HCT116 (cell line): ENCODE results near the gene HEPACAM. TPM values are rescaled to one million over a fixed set of nuclear protein-coding genes. Genes with fewer than 3 reads are reported as not detected.

ENCODE experiments used
- ATAC-seq: fragments of 200-7000 bp; cut with Tn5 transposase; 2 replicates; pipeline ENCODE4 v1.9.1; 2020; ENCODE audit warnings: mild to moderate bottlenecking, moderate library complexity
- BruUV-seq: library from RNA; stranded (reverse); fragments of 400-500 nt; replicated peaks from 2 replicates; lab custom pipeline; 2021; lab: Mats Ljungman, UMichigan
- CTCF ChIA-PET: fragments of 300-600 bp; sonication (Branson Sonifier 250); formaldehyde crosslinking; loops from one replicate; lab custom pipeline; 2021; ENCODE audit warnings: antibody characterized with exemption; lab: Charles Lee
- POLR2A ChIA-PET: fragments of 300-600, 350-600 bp; sonication (Branson Sonifier 250); formaldehyde crosslinking; loops from one replicate; lab custom pipeline; 2021; ENCODE audit warnings: antibody characterized with exemption; lab: Charles Lee
- RAD21 ChIA-PET, 2 experiments: fragments of 300-600 bp; sonication (Branson Sonifier 250); formaldehyde crosslinking; loops; one replicate each; lab custom pipeline; 2023; ENCODE audit warnings: low total read pairs in 2 of 2; ENCODE audit not compliant: uncharacterized antibody in 2 of 2, unreplicated experiment in 2 of 2, low non-redundant PET in 1 of 2; lab: Charles Lee
- DNase-seq: peaks from one replicate; pipeline ENCODE4 v3.0.0-alpha.2; 2010; ENCODE audit warnings: low read depth, low spot score
- H2AFZ ChIP-seq: fragments of 200-600 bp; shearing (Covaris generic), sonication (generic); 2 replicates; pipeline ENCODE4 v1.6.1; 2017; ENCODE audit warnings: low read depth, mixed run types, mixed read lengths, antibody characterized with exemption, low read length; ENCODE audit not compliant: poor library complexity, severe bottlenecking
- H3K27ac ChIP-seq: 2 replicates; pipeline ENCODE4 v1.5.1; 2012; ENCODE audit warnings: low read depth, low read length
- H3K27me3 ChIP-seq: fragments of 200-600 bp; sonication (generic); 2 replicates; pipeline ENCODE4 v1.6.1; 2016; ENCODE audit warnings: mixed run types, low read length, mixed read lengths; ENCODE audit not compliant: insufficient read depth
- H3K36me3 ChIP-seq, 2 experiments: fragments of 200-500 bp in 1 of 2; fragments of 200-600 bp in 1 of 2; sonication (Bioruptor generic) in 1 of 2; sonication (generic) in 1 of 2; 2 replicates each; pipeline versions ENCODE4 v1.5.1 to v1.6.1; 2014 to 2016; ENCODE audit warnings: low read length in 2 of 2, inconsistent platforms in 1 of 2, mixed read lengths in 1 of 2, mixed run types in 1 of 2; ENCODE audit not compliant: insufficient read depth in 2 of 2, control insufficient read depth in 1 of 2
- H3K4me1 ChIP-seq, 2 experiments: fragments of 200-600 bp in 1 of 2; sonication (generic) in 1 of 2; 2 replicates each; pipeline versions ENCODE4 v1.5.1 to v1.6.1; 2012 to 2017; ENCODE audit warnings: low read length in 2 of 2, inconsistent platforms in 1 of 2, mild to moderate bottlenecking in 1 of 2, mixed read lengths in 1 of 2, mixed run types in 1 of 2, moderate library complexity in 1 of 2; ENCODE audit not compliant: insufficient read depth in 2 of 2, control insufficient read depth in 1 of 2
- H3K4me2 ChIP-seq: fragments of 200-600 bp; sonication (generic); 2 replicates; pipeline ENCODE4 v1.6.1; 2017; ENCODE audit warnings: mixed run types, low read length, mixed read lengths
- H3K4me3 ChIP-seq, 2 experiments: fragments of 200-600 bp in 1 of 2; sonication (generic) in 1 of 2; replicated peaks in 1 of 2; 2 replicates each; pipeline ENCODE4 v1.5.1; 2011 to 2016; ENCODE audit warnings: low read length in 2 of 2, control low read depth in 1 of 2, low read depth in 1 of 2, mild to moderate bottlenecking in 1 of 2, mixed read lengths in 1 of 2, mixed run types in 1 of 2
- H3K79me2 ChIP-seq: fragments of 200-600 bp; sonication (generic); 2 replicates; pipeline ENCODE4 v1.6.1; 2017; ENCODE audit warnings: mild to moderate bottlenecking, mixed run types, low read length, moderate library complexity, mixed read lengths; ENCODE audit not compliant: insufficient read depth
- H3K9ac ChIP-seq: fragments of 200-600 bp; sonication (generic); 2 replicates; pipeline ENCODE4 v1.6.1; 2016; ENCODE audit warnings: low read length, mixed read lengths
- H3K9me2 ChIP-seq: fragments of 200-600 bp; sonication (generic), shearing (Covaris generic); 2 replicates; pipeline ENCODE4 v1.6.1; 2017; ENCODE audit warnings: mixed run types, mild to moderate bottlenecking, moderate library complexity; ENCODE audit not compliant: insufficient read depth
- H3K9me3 ChIP-seq, 2 experiments: fragments of 200-500 bp in 1 of 2; fragments of 200-600 bp in 1 of 2; sonication (Bioruptor generic) in 1 of 2; sonication (generic) in 1 of 2; 2 replicates each; pipeline ENCODE4 v1.6.1; 2014 to 2017; ENCODE audit warnings: low read length in 2 of 2, mixed read lengths in 2 of 2, inconsistent platforms in 1 of 2, low read depth in 1 of 2, mild to moderate bottlenecking in 1 of 2, mixed run types in 1 of 2, moderate library complexity in 1 of 2; ENCODE audit not compliant: control insufficient read depth in 1 of 2, insufficient read depth in 1 of 2
- H4K20me1 ChIP-seq: fragments of 200-600 bp; sonication (generic), shearing (Covaris generic); 2 replicates; pipeline ENCODE4 v1.6.1; 2017; ENCODE audit warnings: mixed run types, mild to moderate bottlenecking, moderate library complexity; ENCODE audit not compliant: insufficient read depth
- CBX3 ChIP-seq: IDR thresholded peaks from 2 replicates; pipeline ENCODE4 v1.6.1; 2012; ENCODE audit warnings: low read depth
- CEBPB ChIP-seq: IDR thresholded peaks from 2 replicates; pipeline ENCODE4 v1.6.1; 2012; ENCODE audit warnings: low read depth
- EGR1 ChIP-seq: IDR thresholded peaks from 2 replicates; pipeline ENCODE4 v1.6.1; 2012; ENCODE audit warnings: low read depth
- ELF1 ChIP-seq: IDR thresholded peaks from 2 replicates; pipeline ENCODE4 v1.6.1; 2012; ENCODE audit warnings: low read depth, borderline replicate concordance
- EZH2 ChIP-seq: fragments of 200-600 bp; sonication (generic); IDR thresholded peaks from 2 replicates; pipeline ENCODE4 v1.6.1; 2017; ENCODE audit warnings: antibody characterized with exemption, mixed run types
- EZH2phosphoT487 ChIP-seq: fragments of 200-600 bp; IDR thresholded peaks from 2 replicates; pipeline ENCODE4 v1.6.1; 2018; ENCODE audit warnings: antibody characterized with exemption, borderline replicate concordance
- JUND ChIP-seq: IDR thresholded peaks from 2 replicates; pipeline ENCODE4 v1.6.1; 2012
- POLR2A ChIP-seq: IDR thresholded peaks from 2 replicates; pipeline ENCODE4 v1.7.0; 2011; ENCODE audit warnings: borderline replicate concordance; ENCODE audit not compliant: insufficient read depth, insufficient read length; ENCODE audit errors: extremely low read depth
- SIN3A ChIP-seq: IDR thresholded peaks from 2 replicates; pipeline ENCODE4 v1.6.1; 2012; ENCODE audit warnings: low read depth
- SP1 ChIP-seq: IDR thresholded peaks from 2 replicates; pipeline ENCODE4 v1.6.1; 2012; ENCODE audit warnings: low read depth
- SRF ChIP-seq: IDR thresholded peaks from 2 replicates; pipeline ENCODE4 v1.6.1; 2012; ENCODE audit warnings: low read depth
- YY1 ChIP-seq: IDR thresholded peaks from 2 replicates; pipeline ENCODE4 v1.6.1; 2011; ENCODE audit warnings: low read length, low read depth, moderate library complexity, mild to moderate bottlenecking; ENCODE audit not compliant: insufficient replicate concordance; ENCODE audit errors: extremely low read depth
- intact Hi-C: fragments of 100-400 bp; cut with micrococcal nuclease; formaldehyde crosslinking; loops from 2 replicates; pipeline ENCODE4 v1.10.0; 2022
- total RNA-seq: library from RNA; stranded (reverse); gene quantifications from one replicate; pipeline ENCODE4 v1.2.1, GENCODE V29; 2021; ENCODE audit not compliant: unreplicated experiment
- TF ChIP-seq, protein P1 (sequence below): IDR thresholded peaks from 2 replicates; pipeline ENCODE4 v1.6.1; 2012
- TF ChIP-seq, protein P2 (sequence below): IDR thresholded peaks from 2 replicates; pipeline ENCODE4 v1.6.1; 2011; ENCODE audit warnings: mild to moderate bottlenecking, low read length, moderate library complexity; ENCODE audit not compliant: insufficient replicate concordance; ENCODE audit errors: extremely low read depth
- TF ChIP-seq, protein P3 (sequence below): IDR thresholded peaks from 2 replicates; pipeline ENCODE4 v1.6.1; 2012

HEPACAM gene
- total RNA-seq, 1 experiment from 2014 or later = not detected

DNA sequence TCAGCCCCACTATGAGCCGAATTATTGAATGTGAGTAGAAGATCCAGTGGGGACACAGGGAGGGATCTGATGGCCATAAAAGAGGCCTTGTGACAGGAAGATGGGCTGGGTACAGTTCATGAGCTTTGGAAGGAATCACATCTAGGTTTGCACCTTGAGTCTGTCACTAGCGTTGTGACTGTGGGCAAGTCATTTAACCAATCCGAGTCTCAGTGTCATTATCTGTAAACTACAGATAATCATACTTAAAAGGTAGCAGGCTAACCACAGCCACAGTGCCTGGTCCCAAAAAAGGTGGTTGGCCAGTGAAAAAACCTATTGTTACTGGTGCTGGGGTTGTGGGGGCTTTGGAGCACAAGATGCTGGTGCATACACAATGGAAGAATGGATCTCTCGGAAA is 13.0 kb downstream of the HEPACAM start:
- ChIA-PET CTCF (no interaction called here), POLR2A (no interaction called here), RAD21 (no interaction called here)
- ATAC-seq (no peak), DNase-seq (no peak)
- no peaks in the 10 kb centered on the region for H3K27me3 ChIP-seq
- TF ChIP-seq SRF = no peak
- TF ChIP-seq SP1 = no peak
- TF ChIP-seq SIN3A = no peak
- no peak for TF ChIP-seq EZH2phosphoT487
- TF ChIP-seq, protein P1, sequence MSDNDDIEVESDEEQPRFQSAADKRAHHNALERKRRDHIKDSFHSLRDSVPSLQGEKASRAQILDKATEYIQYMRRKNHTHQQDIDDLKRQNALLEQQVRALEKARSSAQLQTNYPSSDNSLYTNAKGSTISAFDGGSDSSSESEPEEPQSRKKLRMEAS = no peak
- no peak for TF ChIP-seq POLR2A
- TF ChIP-seq EZH2 = no peak
- no peak for TF ChIP-seq CEBPB
- H3K79me2 ChIP-seq = no peaks in the 10 kb centered on the region
- no TSS peak for BruUV-seq
- no peaks in the 10 kb centered on the region for H3K9me3 ChIP-seq
- no peaks in the 10 kb centered on the region for H4K20me1 ChIP-seq
- no peak overlapping the region for H3K4me2 ChIP-seq
- H3K9me2 ChIP-seq = no peaks in the 10 kb centered on the region
- no peak overlapping the region for H3K27ac ChIP-seq
- H3K4me3 ChIP-seq = no peak overlapping the region
- H3K36me3 ChIP-seq = no peaks in the 10 kb centered on the region
- H3K4me1 ChIP-seq = no peaks in the 10 kb centered on the region
- H2AFZ ChIP-seq = no peak overlapping the region
- no peak overlapping the region for H3K9ac ChIP-seq
- intact Hi-C loops = no loop called here

DNA sequence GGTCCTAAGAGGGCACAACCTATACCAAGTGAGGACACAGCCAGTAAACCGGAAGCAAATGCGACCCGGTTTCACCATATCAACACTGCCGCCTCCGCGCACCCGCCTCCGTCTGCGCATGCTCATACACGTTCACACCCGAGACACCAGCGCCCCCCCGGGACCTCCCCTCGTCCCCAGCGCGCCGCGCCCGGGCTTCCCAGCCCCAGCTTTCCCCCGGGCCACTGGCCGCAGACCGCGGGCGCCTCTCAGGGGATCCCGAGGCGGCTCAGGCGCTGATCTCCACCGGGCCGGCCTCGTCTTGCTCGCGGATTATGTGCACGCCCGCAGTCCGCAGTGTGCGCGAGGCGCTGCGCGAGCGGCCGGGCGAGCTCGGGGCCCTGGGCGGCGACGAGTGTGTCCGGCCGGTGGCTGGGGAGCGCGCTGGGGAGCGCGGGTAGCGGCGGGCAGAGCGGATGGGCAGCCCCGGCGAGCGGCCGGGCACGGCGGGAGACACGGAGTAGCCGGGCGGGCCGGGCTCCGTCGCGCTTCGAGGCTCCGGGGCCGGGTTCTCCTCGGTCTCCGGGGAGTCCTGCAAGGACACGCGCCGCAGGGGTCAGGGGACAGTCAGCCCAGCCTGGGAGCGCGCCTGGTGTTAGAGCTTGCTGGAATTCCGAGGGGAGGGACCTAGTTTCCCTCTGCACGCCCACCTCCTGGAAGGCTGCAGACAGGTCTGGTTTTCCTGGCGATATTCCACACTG is 14.8 kb downstream of the HEPACAM start:
- intact Hi-C loops = no loop called here
- ChIA-PET POLR2A (interaction anchor here (0.6 kb wide), 1 partner anchor 33 kb away, joined by 3 read pairs; the partner anchor contains the start of gene CCDC15), RAD21 (no interaction called here), CTCF (no interaction called here)
- Histone ChIP-seq H3K4me3 (no peak overlapping the region), H3K9me2 (no peaks in the 10 kb centered on the region), H2AFZ (no peak overlapping the region), H3K9me3 (no peaks in the 10 kb centered on the region), H4K20me1 (no peaks in the 10 kb centered on the region), H3K27me3 (no peaks in the 10 kb centered on the region), H3K36me3 (no peaks in the 10 kb centered on the region), H3K9ac (no peak overlapping the region), H3K4me1 (no peaks in the 10 kb centered on the region), H3K27ac (no peak overlapping the region), H3K4me2 (no peak overlapping the region), H3K79me2 (no peaks in the 10 kb centered on the region)
- DNase-seq (no peak), ATAC-seq (no peak)
- BruUV-seq = no TSS peak
- TF ChIP-seq CBX3 (no peak), JUND (no peak), SIN3A (no peak), YY1 (no peak), EGR1 (no peak), ELF1 (no peak), SRF (no peak)
- TF ChIP-seq, protein P1 = no peak
- TF ChIP-seq, protein P2, sequence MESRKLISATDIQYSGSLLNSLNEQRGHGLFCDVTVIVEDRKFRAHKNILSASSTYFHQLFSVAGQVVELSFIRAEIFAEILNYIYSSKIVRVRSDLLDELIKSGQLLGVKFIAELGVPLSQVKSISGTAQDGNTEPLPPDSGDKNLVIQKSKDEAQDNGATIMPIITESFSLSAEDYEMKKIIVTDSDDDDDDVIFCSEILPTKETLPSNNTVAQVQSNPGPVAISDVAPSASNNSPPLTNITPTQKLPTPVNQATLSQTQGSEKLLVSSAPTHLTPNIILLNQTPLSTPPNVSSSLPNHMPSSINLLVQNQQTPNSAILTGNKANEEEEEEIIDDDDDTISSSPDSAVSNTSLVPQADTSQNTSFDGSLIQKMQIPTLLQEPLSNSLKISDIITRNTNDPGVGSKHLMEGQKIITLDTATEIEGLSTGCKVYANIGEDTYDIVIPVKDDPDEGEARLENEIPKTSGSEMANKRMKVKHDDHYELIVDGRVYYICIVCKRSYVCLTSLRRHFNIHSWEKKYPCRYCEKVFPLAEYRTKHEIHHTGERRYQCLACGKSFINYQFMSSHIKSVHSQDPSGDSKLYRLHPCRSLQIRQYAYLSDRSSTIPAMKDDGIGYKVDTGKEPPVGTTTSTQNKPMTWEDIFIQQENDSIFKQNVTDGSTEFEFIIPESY = no peak
- TF ChIP-seq, protein P3, sequence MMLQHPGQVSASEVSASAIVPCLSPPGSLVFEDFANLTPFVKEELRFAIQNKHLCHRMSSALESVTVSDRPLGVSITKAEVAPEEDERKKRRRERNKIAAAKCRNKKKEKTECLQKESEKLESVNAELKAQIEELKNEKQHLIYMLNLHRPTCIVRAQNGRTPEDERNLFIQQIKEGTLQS = no peak
